SK-MEL-5 (cell line): ENCODE results near the gene URM1. TPM values are rescaled to one million over a fixed set of nuclear protein-coding genes. Genes with fewer than 3 reads are reported as not detected.

ENCODE experiments used
- DNase-seq: peaks from one replicate; pipeline ENCODE4 v3.0.0-alpha.2; 2016; ENCODE audit warnings: low read depth, low spot score
- in situ Hi-C: cut with HindIII; loops from 2 replicates; pipeline ENCODE4 v1.10.0; 2016; ENCODE audit warnings: low sequenced_read_pairs, high pct_unique_total_duplicates, low pct_unique_long_range_greater_than_20kb
- total RNA-seq: library from RNA; depleted of rRNA; stranded (reverse); fragments of >200 nt; shearing (Covaris generic); gene quantifications from 2 replicates; pipeline ENCODE4 v1.2.3, GENCODE V29; 2014

Gene URM1
- total RNA-seq, 1 experiment from 2014 or later, result 86.1 TPM

- no peak for DNase-seq
- in situ Hi-C loops, result no loop called here
Observed at GRCh38 chr9:128374221-128374675, 3.1 kb downstream of the URM1 start.

- no peak for DNase-seq
- in situ Hi-C loops, result no loop called here
Observed at GRCh38 chr9:128375865-128376264, 4.7 kb downstream of the URM1 start.

GRCh38 chr9:128382261-128382660 is 11.1 kb downstream of the URM1 start:
- in situ Hi-C loops, result no loop called here
- no peak for DNase-seq

- no peak for DNase-seq
Observed at GRCh38 chr9:128383007-128383753, 12.0 kb downstream of the URM1 start.

GRCh38 chr9:128383791-128384190 is 12.6 kb downstream of the URM1 start:
- DNase-seq, result no peak
- in situ Hi-C loops, result no loop called here

More at GRCh38 chr9:128383007-128383753, 12.0 kb downstream of the URM1 start:
- in situ Hi-C loops, result no loop called here

- DNase-seq, result no peak
- in situ Hi-C loops, result no loop called here
Observed at GRCh38 chr9:128384801-128385495, 13.8 kb downstream of the URM1 start.

- in situ Hi-C loops, result no loop called here
- no peak for DNase-seq
Observed at GRCh38 chr9:128385496-128386460, 14.6 kb downstream of the URM1 start.

GRCh38 chr9:128388150-128388549 is 17.0 kb downstream of the URM1 start:
- no peak for DNase-seq
- in situ Hi-C loops, result no loop called here

GRCh38 chr9:128389395-128390149 is 18.4 kb downstream of the URM1 start:
- no peak for DNase-seq
- in situ Hi-C loops, result no loop called here

- DNase-seq, result no peak
- in situ Hi-C loops, result no loop called here
Observed at GRCh38 chr9:128390150-128390812, 19.1 kb downstream of the URM1 start.

GRCh38 chr9:128390813-128391711 is 19.9 kb downstream of the URM1 start:
- in situ Hi-C loops, result no loop called here

GRCh38 chr9:128391956-128392301 is 20.8 kb downstream of the URM1 start:
- no peak for DNase-seq
- in situ Hi-C loops, result no loop called here

More at GRCh38 chr9:128390813-128391711, 19.9 kb downstream of the URM1 start:
- no peak for DNase-seq

- in situ Hi-C loops, result no loop called here
- no peak for DNase-seq
Observed at GRCh38 chr9:128392302-128393144, 21.3 kb downstream of the URM1 start.

GRCh38 chr9:128393145-128393775 is 22.1 kb downstream of the URM1 start:
- in situ Hi-C loops, result no loop called here

GRCh38 chr9:128393970-128394369 is 22.8 kb downstream of the URM1 start:
- in situ Hi-C loops, result no loop called here

More at GRCh38 chr9:128393145-128393775, 22.1 kb downstream of the URM1 start:
- DNase-seq, result no peak

More at GRCh38 chr9:128393970-128394369, 22.8 kb downstream of the URM1 start:
- DNase-seq, result peak; percentile 17
